HG02840 (cell line): ENCODE data around the gene TRIP11.
"Not testable (repeated sequence)": the region's sequence is repeated elsewhere in the genome, so short reads cannot be mapped to it uniquely, and the experiment has no call there.

ENCODE experiments used
- ATAC-seq: cut with Tn5 transposase; IDR thresholded peaks from one replicate; pipeline ENCODE4 v1.9.1; 2021; ENCODE audit warnings: mild to moderate bottlenecking, moderate library complexity, moderate number of reproducible peaks; ENCODE audit not compliant: unreplicated experiment, low FRiP score

Gene TRIP11

DNA sequence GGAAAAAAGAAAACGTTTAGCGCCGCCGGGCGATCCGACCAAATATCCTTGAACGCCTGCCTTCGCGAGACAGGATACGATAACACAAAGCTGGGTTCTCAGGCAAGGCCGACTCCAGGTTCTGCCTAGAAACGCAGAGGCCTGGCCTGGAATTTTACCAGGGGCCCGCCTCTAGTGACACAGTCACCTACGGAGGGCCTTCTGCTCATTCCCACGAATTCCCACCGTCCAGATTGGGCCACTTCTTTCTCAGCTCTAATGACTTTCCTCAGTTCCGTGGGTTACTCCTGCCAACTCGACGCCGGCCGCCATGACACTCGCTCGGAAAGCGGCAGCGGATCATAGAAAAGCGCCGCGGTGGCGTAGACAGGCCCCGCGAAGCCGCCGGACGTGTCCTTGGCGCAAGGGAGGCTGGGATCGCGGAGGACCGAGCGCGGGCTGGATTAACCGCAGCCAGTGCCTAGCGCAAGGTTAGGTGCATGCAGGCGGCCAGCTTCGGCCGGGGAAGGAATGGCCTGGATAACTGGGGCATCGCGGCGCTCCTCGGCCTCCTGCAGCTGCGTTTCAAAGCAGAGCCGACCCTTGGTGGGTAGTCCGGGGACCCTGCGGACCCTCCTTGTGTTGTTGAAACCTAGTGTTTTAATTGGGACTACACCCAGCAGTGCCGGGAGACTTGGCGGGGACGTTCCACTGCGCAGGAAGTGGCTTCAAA, at the start of gene TRIP11:
TRIP11 (minus strand) TSS at position 341 of the 712 bp plus-strand sequence. CDS start 374 bp downstream, outside the sequence.
- peak; percentile 97 for ATAC-seq

DNA sequence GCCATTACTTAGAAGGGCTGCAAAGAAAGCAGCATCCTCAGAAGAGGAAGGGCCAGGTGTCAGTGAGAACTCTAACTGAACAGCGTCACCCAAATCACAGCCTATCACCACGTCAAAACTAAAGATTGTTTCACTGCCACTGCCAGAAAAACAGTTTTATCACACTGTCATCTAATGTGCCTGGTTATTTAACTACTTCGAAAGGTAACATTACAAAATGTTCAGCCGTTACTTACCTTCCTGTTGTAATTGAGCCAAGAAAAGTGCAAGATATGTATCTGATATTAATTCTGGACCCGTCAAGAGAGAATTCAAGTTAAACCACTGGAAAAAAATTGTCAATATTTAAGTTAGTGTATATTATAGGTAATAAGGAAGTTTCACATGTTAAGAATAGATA, 48.6 kb upstream of the TRIP11 start:
- no peak for ATAC-seq

DNA sequence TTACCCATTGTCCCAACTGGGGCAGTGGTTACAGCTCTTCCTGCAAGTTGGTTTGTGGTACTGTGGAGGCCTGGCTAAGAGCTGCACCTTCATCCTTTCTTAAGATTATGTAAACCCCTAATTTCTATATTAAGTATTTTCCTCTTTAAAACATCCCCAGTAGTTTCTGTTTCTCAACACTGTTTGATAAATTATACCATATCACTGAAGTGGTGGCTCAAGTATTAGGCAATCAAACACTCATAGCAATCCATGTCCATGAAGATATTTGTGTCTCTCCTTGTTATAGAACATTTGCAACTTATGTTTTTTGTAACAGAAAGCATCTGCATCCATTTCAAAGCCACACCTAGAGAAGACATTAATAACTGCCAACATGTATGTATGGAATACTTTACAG, 34.7 kb upstream of the TRIP11 start:
- ATAC-seq = no peak

DNA sequence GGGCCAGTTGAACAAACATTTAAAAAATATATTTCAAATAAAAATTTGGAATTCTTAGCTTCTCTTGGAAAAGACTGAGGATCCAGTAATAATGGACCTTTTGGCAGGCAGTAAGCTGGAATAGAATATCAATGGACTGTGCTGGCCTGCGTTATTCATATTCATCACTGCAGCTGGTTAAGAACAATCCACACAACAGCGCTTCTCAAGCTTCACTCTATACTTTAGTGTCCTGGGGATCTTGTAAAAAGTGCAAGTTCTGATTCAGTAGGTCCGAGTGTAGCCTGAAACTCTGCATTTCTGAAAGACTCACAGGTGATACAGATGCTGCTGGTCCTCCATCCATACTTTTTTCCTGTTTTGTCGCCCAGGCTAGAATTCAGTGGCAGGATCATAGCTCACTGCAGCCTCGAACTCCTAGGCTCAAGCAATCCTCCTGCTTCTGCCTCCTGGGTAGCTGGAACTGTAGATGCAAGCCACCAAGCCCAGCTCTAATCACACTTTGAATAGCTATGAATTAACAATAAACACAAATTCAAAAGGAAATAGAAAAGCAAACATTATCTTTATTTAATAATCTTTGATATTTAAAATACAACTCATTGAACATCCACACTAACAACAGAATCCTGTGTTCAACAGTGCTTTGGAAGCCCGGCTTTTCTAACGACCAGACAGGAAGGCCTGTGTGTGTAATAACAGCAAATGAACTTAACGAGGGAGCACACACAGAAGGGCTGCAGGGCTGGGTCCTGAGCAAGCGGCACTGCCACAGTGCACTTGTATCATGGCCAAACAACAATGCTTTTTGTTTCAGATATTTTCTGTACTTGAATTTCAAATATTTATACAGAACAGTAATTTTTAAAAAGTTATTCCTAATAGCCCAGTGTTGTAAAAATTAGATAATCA, 18.4 kb upstream of the TRIP11 start:
- ATAC-seq = no peak

DNA sequence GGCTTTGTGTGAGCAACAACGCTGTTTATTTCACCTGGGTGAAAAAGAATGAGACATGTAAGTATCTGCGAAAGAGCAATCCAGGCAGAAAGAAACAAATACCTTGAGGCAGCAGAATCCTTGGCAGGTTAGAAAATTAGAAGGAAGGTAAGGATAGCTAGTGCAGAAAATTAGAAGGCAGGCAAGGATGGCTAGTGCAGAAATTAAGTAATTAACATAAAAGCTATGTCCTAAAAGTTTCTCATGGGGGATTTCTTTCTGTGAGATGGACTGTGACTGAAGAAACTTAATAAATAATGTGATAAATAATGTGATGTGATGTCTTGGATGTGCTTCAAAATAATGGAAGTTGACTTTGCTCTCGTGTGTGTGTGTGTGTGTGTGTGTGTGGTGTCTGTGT, 9.9 kb upstream of the TRIP11 start:
- no peak for ATAC-seq

DNA sequence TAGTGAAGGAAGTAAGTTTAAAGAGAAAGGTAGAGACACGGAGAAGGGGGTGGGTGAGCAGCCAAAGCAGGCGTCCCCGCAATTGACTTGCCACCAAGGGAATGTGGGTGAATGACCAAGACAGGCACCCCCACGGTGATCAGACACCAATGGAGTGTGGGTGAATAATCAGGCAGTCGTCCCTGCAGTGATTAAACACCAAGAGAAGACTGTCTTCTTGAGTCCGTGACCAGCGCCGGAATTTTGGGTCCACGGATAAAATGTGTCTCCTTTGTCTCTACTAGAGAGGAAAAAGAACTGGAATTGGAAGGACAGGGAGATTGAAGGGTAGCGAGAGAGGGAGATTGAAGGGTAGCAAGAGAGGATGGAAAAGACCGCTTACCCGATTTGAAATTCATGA, 9.4 kb upstream of the TRIP11 start:
- not testable (repeated sequence) for ATAC-seq

DNA sequence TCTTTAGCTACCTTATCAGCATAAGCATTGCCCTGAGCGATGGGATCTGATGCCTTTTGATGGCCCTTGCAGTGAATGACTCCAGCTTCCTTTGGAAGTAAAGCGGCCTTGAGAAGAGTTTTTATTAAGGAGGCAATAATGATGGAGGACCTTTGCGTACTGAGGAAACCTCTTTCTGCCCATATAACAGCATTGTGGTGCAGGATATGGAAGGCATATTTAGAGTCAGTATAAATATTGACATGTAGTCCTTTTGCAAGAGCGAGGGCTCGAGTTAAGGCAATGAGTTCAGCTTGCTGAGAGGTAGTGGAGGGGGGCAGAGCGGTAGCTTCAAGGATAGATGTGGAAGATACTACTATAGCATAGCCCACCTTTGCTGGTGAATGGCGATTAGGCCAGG, 6.0 kb upstream of the TRIP11 start:
- ATAC-seq = not testable (repeated sequence)

DNA sequence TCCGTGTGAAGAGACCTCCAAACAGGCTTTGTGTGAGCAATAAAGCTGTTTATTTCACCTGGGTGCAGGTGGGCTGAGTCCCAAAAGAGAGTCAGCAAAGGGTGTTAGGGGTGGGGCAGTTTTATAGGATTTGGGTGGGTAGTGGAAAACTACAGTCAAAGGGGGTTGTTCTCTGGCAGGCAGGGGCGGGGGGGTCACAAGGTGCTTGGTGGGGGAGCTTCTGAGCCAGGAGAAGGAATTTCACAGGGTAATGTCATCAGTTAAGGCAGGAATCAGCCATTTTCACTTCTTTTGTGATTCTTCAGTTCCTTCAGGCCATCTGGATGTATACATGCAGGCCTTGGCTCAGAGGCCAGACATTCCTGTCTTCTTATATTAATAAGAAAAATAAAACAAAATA, 1.9 kb upstream of the TRIP11 start:
- not testable (repeated sequence) for ATAC-seq

DNA sequence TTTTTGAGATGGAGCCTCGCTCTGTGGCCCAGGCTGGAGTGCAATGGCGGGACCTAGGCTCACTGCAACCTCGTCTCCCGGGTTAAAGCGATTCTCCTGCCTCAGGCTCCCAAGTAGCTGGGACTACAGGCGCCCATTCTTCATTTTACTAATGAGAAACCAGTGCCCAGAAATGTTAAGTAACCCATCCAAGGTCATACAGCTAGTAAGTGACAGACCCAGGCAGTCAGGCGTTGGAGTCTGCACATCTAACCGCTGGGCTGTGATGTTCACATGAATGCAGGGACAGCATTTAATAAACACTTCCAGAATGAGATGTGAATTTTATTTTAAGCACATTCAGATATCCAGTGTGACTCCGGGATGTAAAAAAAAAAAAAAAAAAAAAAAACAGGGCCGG, 1.3 kb upstream of the TRIP11 start:
- ATAC-seq = no peak

DNA sequence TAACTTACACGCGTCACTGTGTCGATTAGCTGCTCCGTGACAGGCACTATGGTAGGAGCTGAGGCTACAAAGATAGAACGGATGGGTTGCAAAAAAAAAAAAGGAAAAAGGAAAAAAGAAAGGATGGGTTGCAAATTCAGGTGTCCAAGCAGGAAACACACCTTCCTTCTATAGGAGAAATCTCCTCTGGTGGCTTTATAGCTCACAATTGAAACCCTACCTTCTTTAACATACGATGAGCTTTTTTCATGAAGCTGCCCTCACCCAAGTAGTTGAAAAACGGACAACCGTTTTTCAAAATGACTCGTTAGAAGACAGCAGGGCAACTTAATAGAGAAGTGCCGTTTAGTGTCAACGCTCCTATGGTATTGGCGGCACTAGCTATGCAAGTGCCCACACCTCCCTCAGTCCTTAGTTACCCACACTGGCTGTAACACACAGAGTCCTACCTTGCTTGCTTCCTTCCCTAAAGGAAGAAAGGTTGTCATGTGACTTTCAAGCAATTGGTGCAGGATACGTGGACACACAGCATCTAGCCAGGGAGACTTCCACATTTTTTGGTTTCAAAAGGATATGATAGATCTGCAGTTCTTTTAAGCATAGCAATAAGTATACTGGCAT, 682 bp upstream of the TRIP11 start:
- ATAC-seq = peak; percentile 74

DNA sequence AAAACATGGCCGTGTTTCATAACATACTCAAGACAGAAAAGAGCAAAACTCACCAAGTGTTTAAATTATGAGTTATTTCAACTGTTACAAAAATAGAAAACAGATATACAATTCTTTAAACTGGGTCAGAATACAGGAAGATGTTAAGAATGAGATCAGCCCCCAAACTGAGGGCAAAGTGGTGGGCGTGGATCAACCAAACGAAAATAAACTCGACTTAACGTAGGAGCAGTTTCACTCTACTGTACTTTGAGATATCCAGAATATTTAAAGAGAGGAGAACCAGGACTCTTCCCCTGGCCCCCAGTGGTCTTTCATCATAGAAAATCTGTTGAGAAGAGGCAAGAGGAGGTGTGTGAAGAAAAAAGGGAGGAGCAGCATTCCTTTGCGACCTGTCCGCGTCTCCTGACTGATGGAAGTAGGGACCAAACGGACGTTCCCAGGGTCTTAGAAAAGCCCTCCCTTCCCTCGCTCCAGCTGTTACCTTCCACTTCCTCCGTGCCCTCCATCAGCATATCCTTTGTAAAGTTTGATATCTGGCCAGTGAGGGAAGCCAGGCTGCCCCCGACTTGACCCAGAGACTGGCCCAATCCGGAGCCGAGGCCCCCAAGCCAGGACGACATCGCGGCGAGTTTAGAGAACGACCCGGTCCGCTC, 668 bp downstream of the TRIP11 start:
- ATAC-seq = peak; percentile 13

DNA sequence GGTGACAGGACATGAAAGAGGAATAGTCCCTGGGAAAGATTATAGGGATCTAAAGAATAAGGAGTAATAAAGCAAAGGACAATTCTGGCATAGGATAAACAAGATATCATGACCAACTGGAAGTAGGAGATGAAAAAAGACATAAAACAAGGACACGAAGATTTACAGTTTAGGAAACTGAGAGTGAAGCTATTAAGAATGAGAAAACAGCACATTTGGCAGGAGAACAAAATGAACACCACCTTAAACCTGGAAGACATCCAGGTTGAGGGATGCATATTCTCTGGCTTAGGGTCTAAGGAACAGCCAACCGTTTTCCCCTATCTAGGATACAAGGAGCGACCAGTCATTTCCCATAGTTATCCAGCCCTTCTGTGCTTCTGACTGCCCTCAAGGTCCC, 1.9 kb downstream of the TRIP11 start:
- ATAC-seq = no peak

DNA sequence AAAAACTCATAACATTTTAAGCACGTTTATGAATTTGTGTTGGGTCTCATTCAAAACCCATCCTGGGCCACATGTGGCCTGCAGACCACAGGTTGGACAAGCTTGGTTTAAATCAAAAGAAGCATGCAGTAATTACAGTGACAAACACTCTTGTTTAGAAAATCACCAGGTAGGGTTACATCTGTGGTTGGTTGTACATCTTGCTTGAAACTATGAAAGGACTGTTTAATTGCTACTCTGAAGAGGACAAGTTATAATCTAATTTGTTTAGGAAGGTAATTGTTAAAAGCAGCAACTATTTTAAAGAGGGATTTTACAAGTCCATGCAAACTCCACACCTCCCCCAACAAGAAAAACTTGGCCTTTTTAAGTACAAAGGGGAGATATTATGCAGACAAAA, 4.0 kb downstream of the TRIP11 start:
- no peak for ATAC-seq

DNA sequence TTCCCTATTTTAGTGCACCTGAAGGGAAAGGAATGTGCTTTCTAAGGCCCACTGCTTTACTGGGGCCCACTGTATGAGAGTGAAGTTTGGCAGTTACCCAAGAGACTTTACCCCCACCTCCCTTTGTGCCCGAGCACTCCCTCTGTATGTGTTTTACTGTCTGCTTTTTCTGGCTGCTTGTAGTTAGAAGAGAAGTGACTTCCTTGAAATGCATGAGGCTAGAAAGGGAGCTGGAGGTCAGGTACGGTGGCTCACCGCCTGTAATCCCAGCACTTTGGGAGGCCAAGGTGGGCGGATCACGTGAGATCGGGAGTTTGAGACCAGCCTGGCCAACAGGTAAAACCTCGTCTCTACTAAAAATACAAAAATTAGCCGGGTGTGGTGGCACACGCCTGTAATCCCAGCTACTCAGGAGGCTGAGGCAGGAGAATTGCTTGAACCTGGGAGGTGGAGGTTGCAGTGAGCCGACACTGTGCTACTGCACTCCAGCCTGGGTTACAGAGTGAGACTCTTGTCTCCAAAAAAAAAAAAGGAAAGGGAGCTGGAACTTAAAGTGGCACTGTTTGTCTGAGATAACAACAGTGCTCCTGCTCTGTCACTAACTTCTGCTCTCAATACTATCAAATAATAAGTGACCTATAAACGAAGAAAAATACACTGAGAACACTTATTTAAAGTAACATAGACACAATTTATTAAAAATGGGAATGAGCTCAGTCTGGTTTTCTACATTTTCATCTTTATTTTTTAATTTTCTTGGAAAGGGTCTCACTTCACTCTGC, 5.8 kb downstream of the TRIP11 start:
- ATAC-seq = no peak

DNA sequence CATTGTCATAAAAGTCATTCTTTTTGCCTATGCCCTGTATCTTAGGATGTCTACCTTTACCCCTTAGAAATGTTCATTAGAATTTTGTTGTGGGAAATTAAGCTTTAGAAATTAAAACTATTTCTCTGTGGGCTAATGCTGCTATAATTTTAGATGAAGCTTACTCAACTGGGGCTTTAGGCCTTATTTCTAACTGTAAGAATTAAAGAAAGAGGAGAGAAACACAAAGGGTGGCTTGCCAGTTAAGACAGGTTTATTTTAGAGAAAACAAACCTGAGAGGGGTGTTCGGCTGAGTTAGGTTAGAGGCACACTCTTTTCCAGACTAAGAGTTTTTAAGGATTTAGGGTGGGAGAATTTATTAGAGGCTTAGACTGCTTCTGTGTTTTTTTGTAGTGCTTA, 6.4 kb downstream of the TRIP11 start:
- ATAC-seq = no peak

DNA sequence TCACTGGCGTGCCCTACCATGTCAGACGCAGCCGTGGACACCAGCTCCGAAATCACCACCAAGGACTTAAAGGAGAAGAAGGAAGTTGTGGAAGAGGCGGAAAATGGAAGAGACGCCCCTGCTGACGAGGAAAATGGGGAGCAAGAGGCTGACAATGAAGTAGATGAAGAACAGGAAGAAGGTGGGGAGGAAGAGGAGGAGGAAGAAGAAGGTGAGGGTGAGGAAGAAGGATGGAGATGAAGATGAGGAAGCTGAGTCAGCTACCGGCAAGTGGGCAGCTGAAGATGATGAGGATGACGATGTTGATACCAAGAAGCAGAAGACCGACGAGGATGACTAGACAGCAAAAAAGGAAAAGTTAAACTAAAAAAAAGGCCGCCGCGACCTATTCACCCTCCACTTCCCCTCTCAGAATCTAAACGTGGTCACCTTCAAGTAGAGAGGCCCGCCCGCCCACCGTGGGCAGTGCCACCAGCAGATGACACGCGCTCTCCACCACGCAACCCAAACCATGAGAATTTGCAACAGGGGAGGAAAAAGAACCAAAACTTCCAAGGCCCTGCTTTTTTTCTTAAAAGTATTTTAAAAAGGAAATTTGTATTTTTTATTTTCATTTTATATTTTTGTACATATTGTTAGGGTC, 13.2 kb downstream of the TRIP11 start:
- ATAC-seq = no peak

DNA sequence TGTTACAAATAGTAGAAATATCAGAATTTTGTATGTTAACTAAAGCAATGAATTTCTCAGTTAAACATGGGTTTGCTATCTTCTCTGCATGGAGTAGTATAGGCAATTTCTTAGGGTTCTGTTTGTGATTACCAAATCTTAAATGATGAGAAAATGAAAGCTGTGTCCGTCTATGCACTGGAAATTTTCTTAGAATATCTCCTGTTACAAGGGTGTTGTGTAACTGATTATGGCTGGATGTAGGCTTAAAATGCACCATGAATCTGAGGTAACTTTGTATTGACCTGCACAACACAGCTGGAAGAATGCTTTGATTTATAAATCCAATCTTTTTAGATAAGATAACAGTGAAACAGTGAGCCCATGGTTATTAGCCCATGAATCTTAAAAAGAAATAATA, 17.8 kb downstream of the TRIP11 start:
- no peak for ATAC-seq

DNA sequence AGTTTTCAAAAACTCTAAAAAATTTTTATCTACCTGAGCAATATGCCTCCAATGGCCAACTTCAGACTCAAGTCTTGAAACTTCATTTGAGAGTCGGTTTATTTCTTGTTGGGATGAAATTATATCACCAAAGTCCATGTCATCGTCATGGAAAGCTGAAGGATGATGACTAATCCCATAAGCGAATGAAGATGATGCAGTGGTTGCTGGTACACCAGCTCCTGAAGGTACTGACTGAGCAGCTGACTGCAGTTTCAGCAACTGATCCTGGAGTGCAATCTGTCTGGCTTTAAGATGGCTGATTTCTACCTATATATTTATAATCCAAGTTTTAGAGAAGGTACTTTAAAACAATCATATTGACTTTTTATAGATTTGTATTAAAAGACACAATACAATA, 18.3 kb downstream of the TRIP11 start:
- no peak for ATAC-seq

DNA sequence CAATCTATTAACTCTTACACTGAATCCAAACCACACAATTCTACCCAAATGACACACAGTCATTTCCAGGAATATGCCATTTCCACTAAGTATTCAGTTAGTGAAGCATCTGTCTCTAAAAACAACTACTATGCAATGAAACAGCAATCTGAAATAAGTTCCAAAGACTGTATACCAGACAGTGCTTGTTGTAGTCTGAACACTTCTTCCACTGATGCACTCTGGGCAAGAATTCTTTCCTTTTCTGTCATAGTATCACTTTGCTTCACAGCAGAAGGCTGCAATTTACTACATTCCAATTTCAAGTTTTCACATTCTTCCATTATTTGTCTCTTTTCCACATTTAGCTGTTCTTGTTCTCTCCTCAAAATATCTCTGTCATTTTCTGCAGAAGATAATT, 25.8 kb downstream of the TRIP11 start:
- no peak for ATAC-seq
